HG03460 (cell line): ENCODE data around the gene F3.

Experiments
- ATAC-seq: cut with Tn5 transposase; IDR thresholded peaks from one replicate; pipeline ENCODE4 v1.9.1; 2021; ENCODE audit not compliant: unreplicated experiment

F3 gene

DNA sequence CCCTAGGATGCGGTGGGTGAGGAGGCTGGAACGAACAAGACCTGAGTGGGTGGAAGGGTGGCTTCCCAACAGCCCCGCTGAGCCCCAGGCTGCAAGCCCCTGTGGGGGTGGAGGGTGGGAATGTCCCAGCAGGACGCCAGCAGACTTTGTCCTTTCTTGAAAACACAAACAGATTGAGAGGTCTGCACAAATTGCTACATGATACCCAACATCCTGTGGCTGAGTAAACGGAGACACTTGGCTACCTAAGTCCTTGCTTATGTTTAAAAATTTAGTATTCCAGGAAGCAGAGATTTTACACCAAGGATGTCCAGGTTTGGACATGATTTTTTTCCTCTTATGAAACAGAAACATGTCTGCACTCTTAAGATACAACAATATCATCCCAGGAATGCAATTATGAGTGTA is 11.8 kb upstream of the F3 start:
- no peak for ATAC-seq

- ATAC-seq, result no peak
These were observed 10.6 kb upstream of the F3 start for GRCh38 chr1:94552071-94552586.

- no peak for ATAC-seq
These were observed 9.9 kb upstream of the F3 start for GRCh38 chr1:94551449-94551848.

DNA sequence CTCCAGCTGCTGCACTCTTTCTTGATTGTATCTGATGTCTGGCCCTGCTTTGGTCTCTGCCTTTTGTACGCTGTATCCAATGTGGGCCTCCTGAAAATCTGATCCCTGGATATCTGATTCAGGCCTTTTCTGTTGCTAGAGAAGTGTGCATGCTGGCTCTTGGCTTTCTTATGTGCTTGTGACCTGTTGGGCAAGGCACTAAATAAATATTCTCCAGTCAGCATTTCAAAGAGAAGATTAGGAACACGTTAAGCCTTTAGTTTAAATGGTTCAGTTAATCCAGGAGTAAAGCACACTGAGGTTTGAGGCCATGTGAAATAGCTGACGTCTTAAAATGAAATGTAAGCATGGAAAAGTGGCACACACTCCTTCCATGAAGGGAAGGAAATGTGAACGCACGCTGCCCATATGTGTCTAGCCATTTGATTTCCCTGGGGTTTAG is 9.3 kb upstream of the F3 start:
- no peak for ATAC-seq

- no peak for ATAC-seq
These were observed 8.8 kb upstream of the F3 start for GRCh38 chr1:94550396-94550795.

- ATAC-seq, result no peak
These were observed 8.1 kb upstream of the F3 start for GRCh38 chr1:94549706-94550105.

DNA sequence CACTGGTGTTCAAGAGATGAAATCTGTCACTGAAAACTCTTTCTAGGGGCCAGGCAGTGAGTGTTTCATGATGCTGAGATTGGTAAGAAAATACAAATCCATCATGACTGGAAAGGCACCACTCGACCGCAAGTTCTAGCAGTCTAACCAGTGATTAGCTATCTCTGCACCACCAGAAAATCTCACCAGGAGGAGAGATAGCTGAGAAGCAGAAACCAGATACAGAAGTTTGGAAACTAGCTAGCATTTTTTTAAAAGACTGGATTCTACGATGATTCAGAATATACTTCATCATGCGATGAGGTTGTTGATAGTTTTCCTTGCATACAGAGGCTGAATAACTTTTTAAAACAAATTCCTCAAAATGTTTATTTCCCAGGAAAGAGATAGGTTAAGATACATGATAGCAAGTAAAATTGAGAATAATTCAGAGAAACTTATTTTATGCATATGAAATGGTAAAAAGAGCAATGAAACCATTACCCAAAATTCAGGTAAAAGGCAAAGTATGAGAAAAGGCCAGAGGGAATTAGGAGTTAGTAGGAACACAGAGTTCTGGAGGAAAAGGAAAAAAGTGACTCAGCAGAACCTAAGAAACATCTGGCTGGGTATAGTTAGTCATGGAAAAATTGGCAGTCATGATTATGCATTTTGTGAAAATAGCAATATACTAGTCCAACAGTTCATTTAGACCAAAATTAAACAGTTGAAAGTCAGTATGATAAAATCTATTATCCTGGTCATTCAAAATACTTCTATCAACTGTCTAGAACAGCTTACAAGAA is 3.3 kb upstream of the F3 start:
- ATAC-seq, result no peak

- ATAC-seq, result no peak
These were observed 2.5 kb upstream of the F3 start for GRCh38 chr1:94543893-94544635.

GRCh38 chr1:94543001-94543400 is 1.4 kb upstream of the F3 start:
- no peak for ATAC-seq

- ATAC-seq, result peak; percentile 20
These were observed 720 bp upstream of the F3 start for GRCh38 chr1:94542088-94542870.

DNA sequence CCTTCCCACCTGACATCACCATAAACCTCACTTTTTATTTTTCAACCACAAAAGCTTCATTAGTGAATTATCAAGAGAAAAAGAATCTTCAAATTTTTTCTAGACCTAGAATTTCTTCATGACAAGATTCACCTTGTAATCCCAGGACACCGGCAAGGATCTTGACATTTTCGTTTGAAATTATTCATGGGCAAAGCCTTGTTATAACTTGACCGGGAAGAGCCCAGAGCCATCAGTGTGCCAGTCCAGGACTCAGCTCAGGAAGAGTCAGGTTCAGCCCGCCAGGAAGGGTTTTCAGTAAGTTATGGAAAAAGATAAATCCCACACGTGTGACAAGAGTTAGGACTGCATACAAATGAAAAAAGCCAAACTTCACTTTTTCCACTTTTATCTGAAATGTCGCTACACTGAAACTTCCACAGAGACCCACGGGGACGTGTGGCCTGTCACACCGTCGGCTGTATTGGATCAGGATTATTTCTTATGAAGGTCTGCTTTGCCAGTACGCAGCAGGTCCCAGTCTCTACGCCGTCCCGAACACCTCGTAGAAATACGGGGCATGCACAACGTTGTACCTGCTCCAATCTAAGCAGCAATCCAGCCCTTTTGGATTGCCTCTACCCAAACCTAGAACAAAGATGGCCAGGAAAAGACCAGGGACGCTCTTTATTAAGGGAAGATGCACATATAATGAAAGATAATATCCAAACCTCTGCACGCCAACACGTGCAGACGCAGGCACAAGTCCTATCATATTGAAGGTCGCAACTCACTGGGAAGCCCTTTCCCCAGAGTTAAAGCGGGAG is 916 bp downstream of the F3 start:
- ATAC-seq, result no peak

- ATAC-seq, result no peak
These were observed 2.1 kb downstream of the F3 start for GRCh38 chr1:94539496-94539895.

DNA sequence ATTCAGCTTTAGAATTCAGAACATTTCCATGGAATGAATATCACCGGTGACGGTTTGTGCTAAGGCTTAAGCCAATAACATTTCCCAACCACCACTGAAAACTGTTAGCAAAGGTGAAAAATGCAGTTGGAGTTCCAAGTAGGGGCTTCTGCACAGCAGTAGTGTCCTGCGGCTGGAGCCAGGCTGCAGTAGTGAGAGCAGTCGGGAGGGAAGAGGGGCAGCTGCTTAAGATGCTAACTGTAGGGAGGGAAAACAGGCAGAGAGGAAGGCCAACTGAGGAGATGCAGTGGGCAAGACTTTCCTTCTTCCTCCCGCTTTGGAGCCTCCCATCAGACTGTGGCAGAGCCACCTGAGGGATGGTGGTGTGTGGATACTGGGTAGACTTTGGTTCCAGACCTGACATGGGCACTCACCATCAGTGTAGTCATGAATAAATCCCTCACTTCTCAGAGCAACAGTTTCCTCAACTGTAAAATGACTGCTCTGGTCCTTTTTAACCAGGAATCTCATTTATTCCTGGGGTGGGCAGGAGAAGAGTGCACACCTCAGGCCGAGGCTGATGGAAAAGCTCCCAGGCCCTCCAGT is 3.2 kb downstream of the F3 start:
- no peak for ATAC-seq

- no peak for ATAC-seq
These were observed 4.3 kb downstream of the F3 start for GRCh38 chr1:94537254-94537653.

- ATAC-seq, result no peak
These were observed 5.7 kb downstream of the F3 start for GRCh38 chr1:94535879-94536278.

GRCh38 chr1:94535095-94535494 is 6.5 kb downstream of the F3 start:
- ATAC-seq, result no peak

- ATAC-seq, result no peak
These were observed 9.5 kb downstream of the F3 start for GRCh38 chr1:94532077-94532476.

- no peak for ATAC-seq
These were observed 9.9 kb downstream of the F3 start for GRCh38 chr1:94531664-94532063.

- no peak for ATAC-seq
These were observed 11.1 kb downstream of the F3 start for GRCh38 chr1:94530373-94530878.

GRCh38 chr1:94529416-94529815 is 12.1 kb downstream of the F3 start:
- ATAC-seq, result no peak
